Stimulated activated CD4-positive, alpha-beta T cell treated with anti-CD3 and anti-CD28 coated beads, Interleukin-2, amount 100 ng/mL, for 4 hours (primary cell): ENCODE results near the gene PGLYRP1.
A peak's percentile ranks its signal among the peaks of the same experiment; 100 is the strongest.

ENCODE experiments used
- DNase-seq: peaks from one replicate; pipeline ENCODE4 v3.0.0-alpha.2; 2020; ENCODE audit warnings: low read depth

Gene PGLYRP1

DNA sequence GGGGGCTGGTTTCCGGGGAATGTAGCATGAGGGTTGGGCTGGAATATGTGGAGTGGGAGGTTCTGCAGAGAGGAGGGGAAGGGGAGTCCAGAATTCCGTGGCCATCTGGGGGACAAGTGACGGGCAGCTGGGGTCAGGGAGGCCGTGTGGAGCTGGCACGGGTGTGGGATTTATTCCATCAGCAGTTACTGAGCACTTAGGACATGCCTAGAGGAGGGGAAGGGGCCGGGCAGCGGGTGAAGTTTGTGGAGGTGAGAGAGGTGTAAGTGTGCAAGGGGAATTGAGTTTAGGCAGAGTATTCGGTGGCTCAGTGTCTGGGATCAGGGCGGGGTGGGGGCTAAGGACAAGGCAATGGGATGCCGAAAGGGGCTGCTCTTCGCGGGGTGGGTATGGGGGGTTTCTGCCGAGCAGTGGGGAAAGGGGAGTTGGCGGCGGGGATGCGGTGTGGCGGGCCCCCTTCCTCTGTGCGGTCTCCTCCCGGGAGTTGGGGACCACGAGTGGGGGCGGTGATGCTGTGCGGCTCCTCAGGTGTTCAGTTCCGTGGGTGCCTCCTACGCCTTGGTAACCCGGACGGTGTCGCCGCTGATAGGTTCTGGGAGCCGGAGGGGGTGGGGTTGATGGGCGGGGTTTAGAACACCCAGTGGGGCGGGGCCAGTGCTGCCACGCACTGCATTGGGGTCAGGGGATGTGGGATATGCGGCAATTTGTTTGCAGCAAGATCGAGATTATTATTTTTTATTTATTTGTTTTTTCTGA, 22.2 kb downstream of the PGLYRP1 start:
- DNase-seq = peak; percentile 78

- no peak for DNase-seq
Measured at GRCh38 chr19:45999653-46000121, 23.2 kb downstream of the PGLYRP1 start.

DNA sequence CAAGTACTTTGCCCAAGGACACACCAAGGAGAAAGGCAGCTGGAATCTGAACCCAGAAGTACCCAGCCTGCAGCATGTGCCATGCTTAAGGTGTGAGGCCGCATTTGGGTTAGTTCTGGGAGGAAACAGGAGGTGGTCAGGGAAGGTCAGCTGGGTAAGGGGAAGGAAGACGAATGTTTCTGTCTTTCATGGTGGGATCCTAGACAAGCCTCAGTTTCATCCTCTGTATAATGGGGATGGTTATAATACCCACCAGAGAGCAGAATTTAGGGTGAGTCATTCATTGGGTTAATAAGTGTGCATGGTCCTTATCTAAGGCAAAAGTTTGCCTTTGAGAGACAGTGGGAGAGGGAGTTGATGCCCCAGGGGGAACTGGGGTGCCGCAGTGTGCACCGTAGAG, 24.0 kb downstream of the PGLYRP1 start:
- DNase-seq = no peak

GRCh38 chr19:45996933-45997332, 25.9 kb downstream of the PGLYRP1 start:
- DNase-seq = no peak

GRCh38 chr19:45995715-45996385, 27.0 kb downstream of the PGLYRP1 start:
- DNase-seq = no peak

DNA sequence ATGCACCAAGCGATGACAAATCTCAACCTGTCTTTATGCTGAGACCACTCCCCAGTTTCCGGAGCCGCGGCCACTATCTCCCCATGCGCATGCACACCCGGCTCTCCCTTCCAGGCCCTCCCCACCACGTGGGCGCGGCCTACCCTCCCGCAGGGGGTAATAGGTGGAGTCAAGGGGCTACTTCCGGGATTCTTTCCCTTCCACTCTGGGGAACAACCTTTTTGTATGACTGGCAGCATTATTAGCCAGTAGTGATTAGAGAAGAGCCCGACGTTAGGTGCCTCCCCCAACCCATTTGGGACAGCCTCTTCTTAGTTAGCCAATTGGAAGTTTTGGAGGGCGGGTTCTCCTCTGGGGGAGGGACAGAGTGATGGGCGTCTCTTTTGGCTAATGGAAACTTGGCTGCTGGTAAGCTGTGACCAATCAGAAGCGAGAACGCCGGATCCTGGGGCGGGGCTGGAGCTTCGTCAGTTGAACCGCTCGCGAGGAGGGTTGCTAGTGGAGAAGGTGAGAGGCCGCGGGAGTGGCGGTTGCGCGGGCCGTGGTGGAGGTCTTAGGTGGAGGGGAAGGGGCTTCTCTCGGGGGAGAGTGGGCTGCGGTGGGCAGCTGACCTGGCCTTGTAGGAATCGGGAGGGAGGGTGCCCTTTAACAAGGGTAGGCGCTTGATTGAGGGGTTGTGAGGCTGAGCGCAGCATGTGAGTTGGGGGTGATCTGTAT, 27.7 kb downstream of the PGLYRP1 start, which contains the start of gene CCDC61:
Gene CCDC61 (plus strand): TSS at position 470 of the 717 bp plus-strand sequence. CDS start 7,552 bp downstream, outside the sequence.
- peak; percentile 96 for DNase-seq

GRCh38 chr19:45994456-45994997, 28.3 kb downstream of the PGLYRP1 start:
- no peak for DNase-seq

DNA sequence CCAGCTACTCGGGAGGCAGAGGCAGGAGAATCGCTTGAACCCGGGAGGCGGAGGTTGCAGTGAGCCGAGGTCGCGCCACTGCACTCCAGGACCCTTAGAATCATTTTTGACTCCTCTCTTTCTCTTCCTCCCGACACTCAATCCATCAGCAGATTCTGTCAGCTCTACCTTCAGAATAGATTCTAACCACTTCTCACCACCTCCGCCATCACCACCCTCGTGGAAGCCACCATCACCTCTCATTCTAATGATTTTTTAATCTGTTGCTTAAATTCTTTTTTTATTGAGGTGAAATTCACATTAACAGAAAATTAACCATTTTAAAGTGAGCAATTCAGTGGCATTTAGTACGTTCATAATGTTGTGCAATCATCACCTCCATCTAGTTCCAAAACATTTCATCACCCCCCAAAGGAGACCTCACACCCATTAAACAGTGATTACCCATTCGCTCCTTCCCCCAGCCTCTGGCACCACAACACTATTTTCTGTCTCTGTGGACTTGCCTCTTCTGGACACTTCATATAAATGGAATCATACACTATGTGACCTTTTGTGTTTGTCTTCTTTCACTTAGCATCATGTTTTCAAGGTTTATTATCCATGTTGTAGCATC, 32.6 kb downstream of the PGLYRP1 start:
- DNase-seq = no peak

DNA sequence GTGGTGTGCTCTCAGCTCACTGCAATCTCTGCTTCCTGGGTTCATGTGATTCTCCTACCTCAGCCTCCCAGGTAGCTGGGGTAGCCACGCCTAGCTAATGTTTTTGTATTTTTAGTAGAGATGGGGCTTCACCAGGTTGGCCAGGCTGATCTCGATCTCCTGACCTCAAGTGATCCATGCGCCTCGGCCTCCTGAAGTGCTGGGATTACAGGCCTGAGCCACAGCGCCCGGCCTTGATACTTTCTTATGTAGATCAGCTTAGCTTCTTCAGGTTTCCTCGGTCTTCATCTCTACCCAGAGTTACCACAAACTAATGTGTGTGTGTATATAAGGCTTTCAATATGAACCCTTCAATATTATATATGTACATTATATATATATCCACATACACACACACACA, 37.5 kb downstream of the PGLYRP1 start:
- no peak for DNase-seq

GRCh38 chr19:45981350-45981749, 41.5 kb downstream of the PGLYRP1 start:
- DNase-seq = no peak

GRCh38 chr19:45978156-45978555, 44.7 kb downstream of the PGLYRP1 start:
- DNase-seq = no peak

DNA sequence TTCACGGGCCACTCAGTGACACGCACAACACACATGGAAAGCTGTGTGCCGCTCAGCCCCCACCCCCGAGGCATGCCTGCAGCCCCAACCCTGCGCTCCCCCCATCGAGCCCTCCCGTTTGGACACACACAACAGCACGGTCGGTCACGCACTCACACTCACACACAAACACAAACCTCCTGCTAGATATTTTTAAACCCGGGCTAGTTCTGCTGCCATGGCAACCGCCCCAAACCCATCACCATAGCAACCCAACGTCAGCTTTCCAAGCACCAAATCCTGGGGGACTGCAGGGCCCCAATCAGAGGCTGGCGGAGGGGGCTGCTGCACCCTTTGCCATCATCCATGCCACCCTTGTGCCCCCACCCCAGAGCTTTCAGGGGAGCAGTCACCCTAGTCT, 46.7 kb downstream of the PGLYRP1 start:
- no peak for DNase-seq

- DNase-seq = no peak
Measured at GRCh38 chr19:45975306-45976070, 47.4 kb downstream of the PGLYRP1 start.

DNA sequence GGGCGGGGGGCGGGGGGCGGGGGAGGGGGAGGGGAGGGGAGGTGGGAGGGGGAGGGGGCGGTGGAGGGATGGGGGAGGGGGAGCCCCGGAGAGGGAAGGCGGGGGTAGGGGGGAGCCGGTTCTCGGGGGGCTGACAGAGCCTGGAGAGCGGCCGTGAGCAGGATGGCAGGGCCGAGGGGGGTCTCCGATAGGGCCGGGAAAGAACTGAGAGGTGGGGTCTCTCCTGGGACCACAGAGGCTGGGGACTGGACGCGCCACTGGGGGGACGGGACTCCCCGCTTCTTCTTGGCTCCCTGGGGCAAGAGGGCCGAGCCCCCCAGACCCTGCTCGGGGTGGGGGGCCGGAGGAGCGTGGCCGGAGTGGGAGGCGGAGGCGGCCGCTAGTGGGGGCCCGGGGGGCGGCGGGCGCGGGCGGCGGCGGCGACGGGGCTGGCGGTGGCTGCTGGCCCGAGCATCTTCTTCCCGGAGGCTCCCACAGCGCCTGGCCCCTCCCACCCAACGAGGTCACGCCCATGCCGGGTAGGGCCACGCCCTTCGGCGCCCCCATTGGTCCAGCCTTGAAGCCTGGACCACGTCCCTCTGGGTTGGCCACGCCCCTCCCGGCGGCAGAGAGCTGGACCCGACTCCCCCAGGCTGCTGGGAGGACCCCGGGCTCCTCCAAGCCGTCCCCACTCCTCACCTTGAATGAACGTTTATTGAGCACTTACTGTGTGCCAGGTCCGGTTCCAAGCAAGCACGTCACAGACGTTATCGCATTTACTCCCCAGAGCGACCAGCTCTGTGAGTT, 49.1 kb downstream of the PGLYRP1 start, which contains the start of gene NOVA2:
Gene NOVA2 (minus strand): TSS at position 313 of the 786 bp plus-strand sequence. CDS start 514 bp downstream, outside the sequence.
- no peak for DNase-seq

DNA sequence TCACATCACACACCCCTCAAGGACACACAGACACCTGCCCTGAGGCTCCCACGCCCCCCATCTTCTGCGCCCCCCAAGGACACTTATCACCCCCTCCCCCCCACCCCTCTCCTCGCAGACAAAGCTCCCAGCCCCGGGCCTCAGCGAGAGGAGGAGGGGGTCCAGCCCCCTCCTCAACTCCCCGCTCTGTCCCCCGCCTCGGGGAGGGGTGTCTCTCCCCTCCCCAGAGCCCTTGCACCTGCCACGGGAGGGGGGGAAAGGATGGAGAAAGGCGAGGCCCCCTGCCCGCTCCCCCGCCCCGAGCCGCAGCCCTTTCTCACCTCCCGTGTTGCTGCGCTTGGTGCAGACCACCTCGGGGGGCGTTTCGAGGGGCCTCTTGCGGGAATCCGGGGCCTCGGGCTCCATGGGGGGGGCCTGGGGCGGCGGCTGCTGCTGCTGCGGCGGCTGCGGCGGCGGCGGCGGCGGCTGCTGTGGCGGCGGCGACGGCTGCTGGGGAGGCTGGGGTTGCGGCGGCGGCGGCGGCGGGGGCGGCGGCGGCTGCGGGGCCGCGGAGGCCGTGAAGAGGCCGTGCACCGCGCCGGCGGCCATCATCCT, 49.8 kb downstream of the PGLYRP1 start:
- no peak for DNase-seq

- peak; percentile 59 for DNase-seq
Measured at GRCh38 chr19:45972081-45972946, 50.5 kb downstream of the PGLYRP1 start.

GRCh38 chr19:45971260-45971902, 51.5 kb downstream of the PGLYRP1 start:
- DNase-seq = no peak

DNA sequence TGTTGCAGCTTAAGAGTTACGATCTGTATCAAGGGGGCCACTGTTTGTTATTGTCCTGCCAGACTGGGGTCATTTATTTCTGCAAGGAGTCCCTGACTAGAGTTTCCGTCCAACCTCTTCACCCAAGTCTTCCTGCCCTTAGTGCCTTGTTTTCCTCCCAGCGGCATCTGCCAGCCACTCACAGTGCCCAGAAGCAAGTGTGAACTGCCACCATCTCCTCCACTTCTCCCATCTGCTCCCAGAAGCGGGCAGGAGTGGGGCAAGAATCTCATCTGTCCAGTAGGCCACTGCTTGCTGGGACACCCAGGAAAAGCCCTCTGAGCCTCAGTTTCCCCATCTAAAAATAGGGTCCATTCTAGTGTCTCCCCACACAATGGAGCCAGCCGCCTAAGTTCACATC, 53.2 kb downstream of the PGLYRP1 start:
- no peak for DNase-seq
